HepG2 (cell line): Measurements from ENCODE around the gene ENTPD6. TPM values are rescaled to one million over a fixed set of nuclear protein-coding genes. Genes with fewer than 3 reads are reported as not detected.

Experiments
- BORCS8-MEF2B ChIP-seq: sonication (generic); formaldehyde crosslinking; IDR thresholded peaks from 2 replicates; pipeline ENCODE4 v1.8.0; 2022; ENCODE audit warnings: mild to moderate bottlenecking, missing genetic modification reagents
- BRD4 ChIP-seq: sonication (generic); formaldehyde crosslinking; IDR thresholded peaks from 2 replicates; pipeline ENCODE4 v1.4.0; 2020; ENCODE audit warnings: missing genetic modification reagents
- KLF13 ChIP-seq: sonication (generic); formaldehyde crosslinking; IDR thresholded peaks from 2 replicates; pipeline ENCODE4 v1.4.0; 2020; ENCODE audit warnings: mild to moderate bottlenecking, missing genetic modification reagents
- MAFK ChIP-seq, 2 experiments: IDR thresholded peaks in 1 of 2; conservative IDR thresholded peaks in 1 of 2; 2 replicates each; pipeline ENCODE4 v1.6.1; 2011; ENCODE audit warnings: improper control_type of control experiment in 2 of 2, low read length in 2 of 2
- MTA3 ChIP-seq: sonication (generic); formaldehyde crosslinking; IDR thresholded peaks from 2 replicates; pipeline ENCODE4 v1.4.0; 2020; ENCODE audit warnings: missing genetic modification reagents
- POLR2G ChIP-seq: fragments of 200-400 bp; formaldehyde crosslinking; IDR thresholded peaks from 2 replicates; pipeline ENCODE4 v1.6.1; 2018; ENCODE audit warnings: mild to moderate bottlenecking, low read depth, low read length, moderate library complexity
- SIX1 ChIP-seq: sonication (generic); formaldehyde crosslinking; IDR thresholded peaks from 2 replicates; pipeline ENCODE4 v1.4.0; 2020; ENCODE audit warnings: missing genetic modification reagents, borderline replicate concordance
- SMARCE1 ChIP-seq: fragments of 450-650 bp; IDR thresholded peaks from 2 replicates; pipeline ENCODE4 v1.6.1; 2017; ENCODE audit warnings: borderline replicate concordance
- SP4 ChIP-seq: sonication (generic); formaldehyde crosslinking; IDR thresholded peaks from 2 replicates; pipeline ENCODE4 v1.8.1; 2023; ENCODE audit warnings: mild to moderate bottlenecking, missing genetic modification reagents
- SP5 ChIP-seq: IDR thresholded peaks from 2 replicates; pipeline ENCODE4 v1.6.1; 2016; ENCODE audit warnings: low read depth, borderline replicate concordance
- ZFP36L1 ChIP-seq: sonication (generic); formaldehyde crosslinking; IDR thresholded peaks from 2 replicates; pipeline ENCODE4 v1.8.0; 2022; ENCODE audit warnings: mild to moderate bottlenecking, missing genetic modification reagents, moderate library complexity
- ZNF780A ChIP-seq: sonication (generic); formaldehyde crosslinking; IDR thresholded peaks from 2 replicates; pipeline ENCODE4 v1.8.0; 2022; ENCODE audit warnings: mild to moderate bottlenecking, missing genetic modification reagents, moderate library complexity
- ZNF781 ChIP-seq: sonication (generic); formaldehyde crosslinking; IDR thresholded peaks from 2 replicates; pipeline ENCODE4 v1.5.1; 2020; ENCODE audit warnings: borderline replicate concordance, mild to moderate bottlenecking, missing genetic modification reagents; ENCODE audit errors: not compliant biosample characterization
- polyA plus RNA-seq, 8 experiments: library from polyadenylated mRNA; depleted of rRNA in 3 of 8; stranded (reverse) in 7 of 8; unstranded in 1 of 8; fragments of >200 nt; fragmentation: Illumina TruSeq in 4 of 8; extraction: Trizol in 4 of 8; gene quantifications; 2 replicates each; pipeline versions ENCODE4 v1.2.1 to v1.2.3, GENCODE V29; 2011 to 2016; ENCODE audit warnings: low read depth in 4 of 8, missing spikeins in 1 of 8, mixed read lengths in 1 of 8; ENCODE audit not compliant: insufficient read depth in 1 of 8
- total RNA-seq, 5 experiments: library from RNA; depleted of rRNA; stranded (reverse); fragments of >200 nt; fragmentation: Illumina TruSeq; extraction: Trizol; gene quantifications; 2 replicates each; pipeline ENCODE4 v1.2.3, GENCODE V29; 2016; ENCODE audit warnings: low read depth in 1 of 5
- TF ChIP-seq, protein P1 (sequence below): sonication (generic); formaldehyde crosslinking; IDR thresholded peaks from 2 replicates; pipeline ENCODE4 v1.9.0; 2021; ENCODE audit warnings: mild to moderate bottlenecking, missing genetic modification reagents
- TF ChIP-seq, protein P2 (sequence below): sonication (generic); formaldehyde crosslinking; IDR thresholded peaks from 2 replicates; pipeline ENCODE4 v1.4.0; 2020; ENCODE audit warnings: missing genetic modification reagents
- TF ChIP-seq, protein P3 (sequence below): sonication (generic); formaldehyde crosslinking; IDR thresholded peaks from 2 replicates; pipeline ENCODE4 v1.9.0; 2021; ENCODE audit warnings: missing genetic modification reagents, mild to moderate bottlenecking, borderline replicate concordance
- TF ChIP-seq, protein P4 (sequence below): sonication (generic); formaldehyde crosslinking; IDR thresholded peaks from 2 replicates; pipeline ENCODE4 v1.4.0; 2020; ENCODE audit warnings: missing genetic modification reagents
- TF ChIP-seq, protein P5 (sequence below): sonication (generic); formaldehyde crosslinking; IDR thresholded peaks from 2 replicates; pipeline ENCODE4 v1.4.0; 2020; ENCODE audit warnings: missing genetic modification reagents, mild to moderate bottlenecking, borderline replicate concordance

ENTPD6 gene
- total and polyA plus RNA-seq, 2 of the 13 experiments (the other 11 are each of a cell fraction or from before 2014, with no cell fraction given) = 164 to 172 TPM

DNA sequence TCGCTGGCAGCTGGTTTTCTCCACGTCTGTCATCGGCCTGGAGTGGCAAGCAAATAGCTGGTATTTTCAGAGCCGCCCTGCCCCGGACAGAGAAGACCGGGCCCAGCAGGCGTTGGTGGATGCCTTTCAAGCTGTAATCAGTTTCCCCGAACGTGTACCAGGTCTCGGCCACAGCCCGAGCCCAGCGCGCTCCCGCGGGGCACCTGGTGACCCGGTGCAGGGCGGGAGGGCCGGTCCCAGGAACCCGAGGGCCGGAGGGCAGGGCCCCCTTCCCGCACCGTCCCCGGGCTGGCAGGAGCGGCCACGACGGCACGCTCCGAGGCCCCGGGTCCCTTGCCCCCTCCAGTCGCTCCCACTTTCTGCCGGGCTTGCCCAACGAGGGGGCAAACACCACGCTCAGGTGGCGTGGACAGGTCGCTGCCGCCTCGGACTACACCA is 52.0 kb downstream of the ENTPD6 start (continued):
- peak; percentile 7 for TF ChIP-seq ZNF781
- TF ChIP-seq KLF13 (CRISPR knock-in tag) = peak; percentile 9; the same call in 1 of the 2 replicates
- TF ChIP-seq ZNF780A (CRISPR knock-in tag) = 0 out of 2 replicates have a peak, but pooled peaks have one; percentile 1
- TF ChIP-seq, protein P1, sequence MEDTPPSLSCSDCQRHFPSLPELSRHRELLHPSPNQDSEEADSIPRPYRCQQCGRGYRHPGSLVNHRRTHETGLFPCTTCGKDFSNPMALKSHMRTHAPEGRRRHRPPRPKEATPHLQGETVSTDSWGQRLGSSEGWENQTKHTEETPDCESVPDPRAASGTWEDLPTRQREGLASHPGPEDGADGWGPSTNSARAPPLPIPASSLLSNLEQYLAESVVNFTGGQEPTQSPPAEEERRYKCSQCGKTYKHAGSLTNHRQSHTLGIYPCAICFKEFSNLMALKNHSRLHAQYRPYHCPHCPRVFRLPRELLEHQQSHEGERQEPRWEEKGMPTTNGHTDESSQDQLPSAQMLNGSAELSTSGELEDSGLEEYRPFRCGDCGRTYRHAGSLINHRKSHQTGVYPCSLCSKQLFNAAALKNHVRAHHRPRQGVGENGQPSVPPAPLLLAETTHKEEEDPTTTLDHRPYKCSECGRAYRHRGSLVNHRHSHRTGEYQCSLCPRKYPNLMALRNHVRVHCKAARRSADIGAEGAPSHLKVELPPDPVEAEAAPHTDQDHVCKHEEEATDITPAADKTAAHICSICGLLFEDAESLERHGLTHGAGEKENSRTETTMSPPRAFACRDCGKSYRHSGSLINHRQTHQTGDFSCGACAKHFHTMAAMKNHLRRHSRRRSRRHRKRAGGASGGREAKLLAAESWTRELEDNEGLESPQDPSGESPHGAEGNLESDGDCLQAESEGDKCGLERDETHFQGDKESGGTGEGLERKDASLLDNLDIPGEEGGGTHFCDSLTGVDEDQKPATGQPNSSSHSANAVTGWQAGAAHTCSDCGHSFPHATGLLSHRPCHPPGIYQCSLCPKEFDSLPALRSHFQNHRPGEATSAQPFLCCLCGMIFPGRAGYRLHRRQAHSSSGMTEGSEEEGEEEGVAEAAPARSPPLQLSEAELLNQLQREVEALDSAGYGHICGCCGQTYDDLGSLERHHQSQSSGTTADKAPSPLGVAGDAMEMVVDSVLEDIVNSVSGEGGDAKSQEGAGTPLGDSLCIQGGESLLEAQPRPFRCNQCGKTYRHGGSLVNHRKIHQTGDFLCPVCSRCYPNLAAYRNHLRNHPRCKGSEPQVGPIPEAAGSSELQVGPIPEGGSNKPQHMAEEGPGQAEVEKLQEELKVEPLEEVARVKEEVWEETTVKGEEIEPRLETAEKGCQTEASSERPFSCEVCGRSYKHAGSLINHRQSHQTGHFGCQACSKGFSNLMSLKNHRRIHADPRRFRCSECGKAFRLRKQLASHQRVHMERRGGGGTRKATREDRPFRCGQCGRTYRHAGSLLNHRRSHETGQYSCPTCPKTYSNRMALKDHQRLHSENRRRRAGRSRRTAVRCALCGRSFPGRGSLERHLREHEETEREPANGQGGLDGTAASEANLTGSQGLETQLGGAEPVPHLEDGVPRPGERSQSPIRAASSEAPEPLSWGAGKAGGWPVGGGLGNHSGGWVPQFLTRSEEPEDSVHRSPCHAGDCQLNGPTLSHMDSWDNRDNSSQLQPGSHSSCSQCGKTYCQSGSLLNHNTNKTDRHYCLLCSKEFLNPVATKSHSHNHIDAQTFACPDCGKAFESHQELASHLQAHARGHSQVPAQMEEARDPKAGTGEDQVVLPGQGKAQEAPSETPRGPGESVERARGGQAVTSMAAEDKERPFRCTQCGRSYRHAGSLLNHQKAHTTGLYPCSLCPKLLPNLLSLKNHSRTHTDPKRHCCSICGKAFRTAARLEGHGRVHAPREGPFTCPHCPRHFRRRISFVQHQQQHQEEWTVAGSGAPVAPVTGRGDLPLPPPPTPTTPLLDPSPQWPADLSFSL (CRISPR knock-in tag) = 0 out of 2 replicates have a peak, but pooled peaks have one; percentile 10
- TF ChIP-seq BRD4 = 0 out of 2 replicates have a peak, but pooled peaks have one; percentile 44
- TF ChIP-seq, protein P2, sequence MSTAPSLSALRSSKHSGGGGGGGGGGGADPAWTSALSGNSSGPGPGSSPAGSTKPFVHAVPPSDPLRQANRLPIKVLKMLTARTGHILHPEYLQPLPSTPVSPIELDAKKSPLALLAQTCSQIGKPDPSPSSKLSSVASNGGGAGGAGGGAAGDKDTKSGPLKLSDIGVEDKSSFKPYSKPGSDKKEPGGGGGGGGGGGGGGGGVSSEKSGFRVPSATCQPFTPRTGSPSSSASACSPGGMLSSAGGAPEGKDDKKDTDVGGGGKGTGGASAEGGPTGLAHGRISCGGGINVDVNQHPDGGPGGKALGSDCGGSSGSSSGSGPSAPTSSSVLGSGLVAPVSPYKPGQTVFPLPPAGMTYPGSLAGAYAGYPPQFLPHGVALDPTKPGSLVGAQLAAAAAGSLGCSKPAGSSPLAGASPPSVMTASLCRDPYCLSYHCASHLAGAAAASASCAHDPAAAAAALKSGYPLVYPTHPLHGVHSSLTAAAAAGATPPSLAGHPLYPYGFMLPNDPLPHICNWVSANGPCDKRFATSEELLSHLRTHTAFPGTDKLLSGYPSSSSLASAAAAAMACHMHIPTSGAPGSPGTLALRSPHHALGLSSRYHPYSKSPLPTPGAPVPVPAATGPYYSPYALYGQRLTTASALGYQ (CRISPR knock-in tag) = no peak; the same call in 1 of the 2 replicates
- peak; percentile 83 for TF ChIP-seq ZFP36L1 (CRISPR knock-in tag)
- no peak for TF ChIP-seq SP4 (CRISPR knock-in tag)
- TF ChIP-seq SP5 (CRISPR knock-in tag) = no peak
- TF ChIP-seq, protein P3, sequence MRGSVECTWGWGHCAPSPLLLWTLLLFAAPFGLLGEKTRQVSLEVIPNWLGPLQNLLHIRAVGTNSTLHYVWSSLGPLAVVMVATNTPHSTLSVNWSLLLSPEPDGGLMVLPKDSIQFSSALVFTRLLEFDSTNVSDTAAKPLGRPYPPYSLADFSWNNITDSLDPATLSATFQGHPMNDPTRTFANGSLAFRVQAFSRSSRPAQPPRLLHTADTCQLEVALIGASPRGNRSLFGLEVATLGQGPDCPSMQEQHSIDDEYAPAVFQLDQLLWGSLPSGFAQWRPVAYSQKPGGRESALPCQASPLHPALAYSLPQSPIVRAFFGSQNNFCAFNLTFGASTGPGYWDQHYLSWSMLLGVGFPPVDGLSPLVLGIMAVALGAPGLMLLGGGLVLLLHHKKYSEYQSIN (CRISPR knock-in tag) = 0 out of 2 replicates have a peak, but pooled peaks have one; percentile 51
- no peak for TF ChIP-seq MAFK (conservative IDR thresholded peaks at IDR 0.05 in 1 of 2, IDR thresholded peaks at IDR 0.05 in 1 of 2; ENCODE audit: low read length in 2 of 2)
- TF ChIP-seq, protein P4, sequence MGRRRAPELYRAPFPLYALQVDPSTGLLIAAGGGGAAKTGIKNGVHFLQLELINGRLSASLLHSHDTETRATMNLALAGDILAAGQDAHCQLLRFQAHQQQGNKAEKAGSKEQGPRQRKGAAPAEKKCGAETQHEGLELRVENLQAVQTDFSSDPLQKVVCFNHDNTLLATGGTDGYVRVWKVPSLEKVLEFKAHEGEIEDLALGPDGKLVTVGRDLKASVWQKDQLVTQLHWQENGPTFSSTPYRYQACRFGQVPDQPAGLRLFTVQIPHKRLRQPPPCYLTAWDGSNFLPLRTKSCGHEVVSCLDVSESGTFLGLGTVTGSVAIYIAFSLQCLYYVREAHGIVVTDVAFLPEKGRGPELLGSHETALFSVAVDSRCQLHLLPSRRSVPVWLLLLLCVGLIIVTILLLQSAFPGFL (CRISPR knock-in tag) = 0 out of 2 replicates have a peak, but pooled peaks have one; percentile 9
- TF ChIP-seq SMARCE1 = no peak
- TF ChIP-seq, protein P5, sequence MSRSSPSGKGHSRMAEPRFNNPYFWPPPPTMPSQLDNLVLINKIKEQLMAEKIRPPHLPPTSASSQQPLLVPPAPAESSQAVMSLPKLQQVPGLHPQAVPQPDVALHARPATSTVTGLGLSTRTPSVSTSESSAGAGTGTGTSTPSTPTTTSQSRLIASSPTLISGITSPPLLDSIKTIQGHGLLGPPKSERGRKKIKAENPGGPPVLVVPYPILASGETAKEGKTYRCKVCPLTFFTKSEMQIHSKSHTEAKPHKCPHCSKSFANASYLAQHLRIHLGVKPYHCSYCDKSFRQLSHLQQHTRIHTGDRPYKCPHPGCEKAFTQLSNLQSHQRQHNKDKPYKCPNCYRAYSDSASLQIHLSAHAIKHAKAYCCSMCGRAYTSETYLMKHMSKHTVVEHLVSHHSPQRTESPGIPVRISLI (CRISPR knock-in tag) = no peak
- TF ChIP-seq SIX1 (CRISPR knock-in tag) = no peak
- TF ChIP-seq POLR2G = 0 out of 2 replicates have a peak, but pooled peaks have one; percentile 78
- peak; percentile 38; the same call in 1 of the 2 replicates for TF ChIP-seq BORCS8-MEF2B (CRISPR knock-in tag)
- no peak for TF ChIP-seq MTA3 (CRISPR knock-in tag)
